Measurements from ENCODE around the gene AGAP1.
A peak's percentile ranks its signal among the peaks of the same experiment; 100 is the strongest.

AGAP1 gene

GRCh38 chr2:235569837-235570236 lies 76.0 kb downstream of the AGAP1 start:
- no peak for DNase-seq (ENCODE audit: low spot score)

- no peak for DNase-seq (ENCODE audit: low spot score)
Observed at GRCh38 chr2:235570256-235570655, 76.4 kb downstream of the AGAP1 start.

- no peak for DNase-seq (ENCODE audit: low spot score)
Observed at GRCh38 chr2:235570966-235571692, 77.3 kb downstream of the AGAP1 start.

GRCh38 chr2:235572592-235572991 lies 78.7 kb downstream of the AGAP1 start:
- DNase-seq (ENCODE audit: low spot score): no peak

GRCh38 chr2:235573331-235574221 lies 79.7 kb downstream of the AGAP1 start:
- no peak for DNase-seq (ENCODE audit: low spot score)

- no peak for DNase-seq (ENCODE audit: low spot score)
Observed at GRCh38 chr2:235575431-235575830, 81.6 kb downstream of the AGAP1 start.

GRCh38 chr2:235575904-235576303 lies 82.1 kb downstream of the AGAP1 start:
- DNase-seq (ENCODE audit: low spot score): no peak

GRCh38 chr2:235576337-235576910 lies 82.6 kb downstream of the AGAP1 start:
- no peak for DNase-seq (ENCODE audit: low spot score)

- DNase-seq (ENCODE audit: low spot score): peak; percentile 63
Observed at GRCh38 chr2:235577404-235578330, 83.8 kb downstream of the AGAP1 start.

GRCh38 chr2:235579128-235579527 lies 85.3 kb downstream of the AGAP1 start:
- DNase-seq (ENCODE audit: low spot score): no peak

- DNase-seq (ENCODE audit: low spot score): no peak
Observed at GRCh38 chr2:235580426-235581157, 86.7 kb downstream of the AGAP1 start.

GRCh38 chr2:235582081-235582686 lies 88.3 kb downstream of the AGAP1 start:
- no peak for DNase-seq (ENCODE audit: low spot score)

- no peak for DNase-seq (ENCODE audit: low spot score)
Observed at GRCh38 chr2:235582729-235583128, 88.9 kb downstream of the AGAP1 start.

- no peak for DNase-seq (ENCODE audit: low spot score)
Observed at GRCh38 chr2:235583144-235583543, 89.3 kb downstream of the AGAP1 start.

GRCh38 chr2:235583925-235584637 lies 90.2 kb downstream of the AGAP1 start:
- DNase-seq (ENCODE audit: low spot score): no peak

- DNase-seq (ENCODE audit: low spot score): no peak
Observed at GRCh38 chr2:235584638-235585007, 90.8 kb downstream of the AGAP1 start.

- DNase-seq (ENCODE audit: low spot score): no peak
Observed at GRCh38 chr2:235587202-235587601, 93.4 kb downstream of the AGAP1 start.

- DNase-seq (ENCODE audit: low spot score): no peak
Observed at GRCh38 chr2:235588750-235589149, 94.9 kb downstream of the AGAP1 start.

GRCh38 chr2:235591231-235591730 lies 97.4 kb downstream of the AGAP1 start:
- DNase-seq (ENCODE audit: low spot score): no peak

GRCh38 chr2:235591921-235592320 lies 98.1 kb downstream of the AGAP1 start:
- DNase-seq (ENCODE audit: low spot score): no peak

Measured in HuH-7.5 (cell line).